ENCODE measurements around the gene C1QTNF3.

GRCh38 chr5:34039398-34040157 lies 3.4 kb downstream of the C1QTNF3 start:
- TF ChIP-seq POLR2AphosphoS5 (IDR thresholded peaks at IDR 0.05; ENCODE audit: low read depth, low read length) (no peak), TAF1 (IDR thresholded peaks at IDR 0.05; ENCODE audit: low read depth, low read length) (no peak)
